ENCODE results near the gene HOXB7.

DNA sequence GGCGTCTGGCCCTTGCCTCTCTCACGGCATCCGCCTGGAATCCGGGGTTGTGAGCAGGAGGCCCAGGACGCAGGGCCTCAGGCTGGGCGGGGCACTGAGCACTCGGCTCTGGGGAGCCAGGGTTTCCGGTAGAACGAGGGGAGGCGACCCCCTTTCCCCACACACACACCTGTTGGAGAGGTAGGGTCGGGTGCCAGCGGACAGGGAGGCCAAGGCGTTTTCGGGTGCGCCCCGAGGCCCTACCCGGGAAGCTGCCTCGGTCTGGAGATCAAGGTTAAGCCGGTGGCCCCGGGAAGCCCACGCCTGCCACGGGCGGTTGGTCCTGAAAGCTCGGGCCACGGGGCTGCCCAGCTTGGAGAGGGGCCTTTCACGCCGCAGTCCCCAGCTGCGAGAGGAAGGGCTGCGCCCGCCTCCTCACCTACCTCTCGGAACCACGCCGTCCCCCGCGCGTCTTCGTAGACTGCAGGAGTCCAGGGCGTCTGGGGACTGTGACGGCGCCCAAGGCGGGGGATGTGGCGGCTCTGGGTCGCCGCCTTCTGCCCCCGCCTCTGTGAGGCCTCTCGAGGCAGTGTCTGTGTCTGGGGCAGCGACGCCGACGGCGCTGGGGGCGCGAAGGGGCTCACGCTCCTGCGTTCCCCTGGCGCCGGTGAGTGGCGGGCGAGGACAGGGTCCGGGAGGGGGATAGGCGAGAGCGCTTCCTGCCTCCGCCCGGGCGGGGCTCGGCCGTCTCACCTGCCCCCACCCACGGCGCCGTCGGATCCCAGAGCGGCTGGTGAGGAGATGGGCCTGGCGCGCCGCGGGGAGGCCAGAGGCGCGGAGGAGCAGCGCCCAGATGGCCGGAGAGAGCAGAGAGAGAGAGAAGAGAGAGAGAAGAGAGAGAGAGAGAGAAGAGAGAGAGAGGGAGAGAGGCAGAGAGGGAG is 35.6 kb upstream of the HOXB7 start:
- TF ChIP-seq POLR2AphosphoS5 (IDR thresholded peaks at IDR 0.05) (no peak), POLR2A (IDR thresholded peaks at IDR 0.05) (no peak), EP300 (IDR thresholded peaks at IDR 0.05) (no peak)
- TF ChIP-seq, protein P1, sequence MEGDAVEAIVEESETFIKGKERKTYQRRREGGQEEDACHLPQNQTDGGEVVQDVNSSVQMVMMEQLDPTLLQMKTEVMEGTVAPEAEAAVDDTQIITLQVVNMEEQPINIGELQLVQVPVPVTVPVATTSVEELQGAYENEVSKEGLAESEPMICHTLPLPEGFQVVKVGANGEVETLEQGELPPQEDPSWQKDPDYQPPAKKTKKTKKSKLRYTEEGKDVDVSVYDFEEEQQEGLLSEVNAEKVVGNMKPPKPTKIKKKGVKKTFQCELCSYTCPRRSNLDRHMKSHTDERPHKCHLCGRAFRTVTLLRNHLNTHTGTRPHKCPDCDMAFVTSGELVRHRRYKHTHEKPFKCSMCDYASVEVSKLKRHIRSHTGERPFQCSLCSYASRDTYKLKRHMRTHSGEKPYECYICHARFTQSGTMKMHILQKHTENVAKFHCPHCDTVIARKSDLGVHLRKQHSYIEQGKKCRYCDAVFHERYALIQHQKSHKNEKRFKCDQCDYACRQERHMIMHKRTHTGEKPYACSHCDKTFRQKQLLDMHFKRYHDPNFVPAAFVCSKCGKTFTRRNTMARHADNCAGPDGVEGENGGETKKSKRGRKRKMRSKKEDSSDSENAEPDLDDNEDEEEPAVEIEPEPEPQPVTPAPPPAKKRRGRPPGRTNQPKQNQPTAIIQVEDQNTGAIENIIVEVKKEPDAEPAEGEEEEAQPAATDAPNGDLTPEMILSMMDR (IDR thresholded peaks at IDR 0.05), result no peak

All from sigmoid colon (tissue), 4 donors.